Astrocyte (in vitro differentiated cells and primary cell): Measurements from ENCODE around the gene STMN3.

Source experiments
- EZH2 ChIP-seq: IDR thresholded peaks from 2 replicates; pipeline ENCODE4 v1.6.1; 2012; ENCODE audit warnings: mild to moderate bottlenecking, low read length, inconsistent platforms; ENCODE audit not compliant: insufficient read depth
- TF ChIP-seq, protein P1 (sequence below): IDR thresholded peaks from 2 replicates; pipeline ENCODE4 v1.5.1; 2011; ENCODE audit warnings: low read depth, mild to moderate bottlenecking, inconsistent platforms, low read length, moderate library complexity; ENCODE audit not compliant: insufficient read depth

- TF ChIP-seq, protein P1, sequence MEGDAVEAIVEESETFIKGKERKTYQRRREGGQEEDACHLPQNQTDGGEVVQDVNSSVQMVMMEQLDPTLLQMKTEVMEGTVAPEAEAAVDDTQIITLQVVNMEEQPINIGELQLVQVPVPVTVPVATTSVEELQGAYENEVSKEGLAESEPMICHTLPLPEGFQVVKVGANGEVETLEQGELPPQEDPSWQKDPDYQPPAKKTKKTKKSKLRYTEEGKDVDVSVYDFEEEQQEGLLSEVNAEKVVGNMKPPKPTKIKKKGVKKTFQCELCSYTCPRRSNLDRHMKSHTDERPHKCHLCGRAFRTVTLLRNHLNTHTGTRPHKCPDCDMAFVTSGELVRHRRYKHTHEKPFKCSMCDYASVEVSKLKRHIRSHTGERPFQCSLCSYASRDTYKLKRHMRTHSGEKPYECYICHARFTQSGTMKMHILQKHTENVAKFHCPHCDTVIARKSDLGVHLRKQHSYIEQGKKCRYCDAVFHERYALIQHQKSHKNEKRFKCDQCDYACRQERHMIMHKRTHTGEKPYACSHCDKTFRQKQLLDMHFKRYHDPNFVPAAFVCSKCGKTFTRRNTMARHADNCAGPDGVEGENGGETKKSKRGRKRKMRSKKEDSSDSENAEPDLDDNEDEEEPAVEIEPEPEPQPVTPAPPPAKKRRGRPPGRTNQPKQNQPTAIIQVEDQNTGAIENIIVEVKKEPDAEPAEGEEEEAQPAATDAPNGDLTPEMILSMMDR: no peak
- no peak for TF ChIP-seq EZH2
Measured at GRCh38 chr20:63633732-63634131, 19.5 kb downstream of the STMN3 start.
